ENCODE measurements around the gene CTSV.
"Not testable (repeated sequence)": the region's sequence is repeated elsewhere in the genome, so short reads cannot be mapped to it uniquely, and the experiment has no call there.

CTSV gene

DNA sequence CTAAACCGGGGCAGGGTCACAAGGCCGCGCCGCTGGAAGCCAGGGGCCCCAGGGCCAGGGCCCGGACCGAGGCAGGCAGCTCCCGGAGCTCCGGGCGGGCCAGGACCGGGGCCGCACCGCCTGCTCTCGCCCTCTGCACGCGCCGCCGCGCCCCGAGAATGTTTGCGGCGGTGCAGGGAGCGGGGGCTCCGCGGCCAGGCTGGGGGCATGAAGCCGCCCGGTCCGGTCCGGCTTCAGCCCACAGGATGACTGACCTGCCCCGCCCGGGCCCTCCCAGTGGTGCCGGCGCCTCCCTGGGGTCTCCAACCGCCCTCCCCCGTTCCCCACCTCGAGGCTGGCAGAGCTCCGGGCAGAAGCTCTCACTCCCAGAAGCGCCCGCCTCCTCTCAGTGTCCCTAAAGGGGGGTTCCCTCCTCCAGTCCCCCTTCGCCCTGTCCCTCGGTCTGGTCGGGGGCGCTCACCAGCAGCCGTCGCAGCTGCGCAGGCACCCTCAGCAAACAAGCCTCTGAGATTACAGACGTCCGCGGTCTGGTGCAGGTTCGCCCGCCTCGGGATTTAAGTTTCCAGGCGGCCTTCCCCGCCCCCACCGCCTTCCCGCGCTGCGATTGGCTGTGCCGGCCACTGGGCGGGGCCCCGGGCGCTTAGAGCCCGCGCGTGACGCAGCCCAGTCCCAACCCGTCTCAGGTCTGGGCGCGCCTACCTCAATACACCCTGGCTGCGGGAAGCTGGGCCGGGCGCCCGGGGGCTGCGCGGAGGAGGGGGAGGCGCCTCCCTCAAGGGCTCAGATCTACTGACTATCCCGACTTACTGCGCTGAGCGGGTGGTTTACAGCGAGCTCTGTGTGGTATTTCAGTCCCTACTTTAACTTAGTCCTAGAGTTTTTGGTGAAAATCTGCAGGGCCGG lies at the start of gene CTSV:
Gene CTSV, minus strand, starts transcription at position 532 of the 903 bp plus-strand sequence. CDS start 1,099 bp downstream, outside the sequence.
- DNase-seq (ENCODE audit: low read depth, low spot score), result peak; percentile 99

DNA sequence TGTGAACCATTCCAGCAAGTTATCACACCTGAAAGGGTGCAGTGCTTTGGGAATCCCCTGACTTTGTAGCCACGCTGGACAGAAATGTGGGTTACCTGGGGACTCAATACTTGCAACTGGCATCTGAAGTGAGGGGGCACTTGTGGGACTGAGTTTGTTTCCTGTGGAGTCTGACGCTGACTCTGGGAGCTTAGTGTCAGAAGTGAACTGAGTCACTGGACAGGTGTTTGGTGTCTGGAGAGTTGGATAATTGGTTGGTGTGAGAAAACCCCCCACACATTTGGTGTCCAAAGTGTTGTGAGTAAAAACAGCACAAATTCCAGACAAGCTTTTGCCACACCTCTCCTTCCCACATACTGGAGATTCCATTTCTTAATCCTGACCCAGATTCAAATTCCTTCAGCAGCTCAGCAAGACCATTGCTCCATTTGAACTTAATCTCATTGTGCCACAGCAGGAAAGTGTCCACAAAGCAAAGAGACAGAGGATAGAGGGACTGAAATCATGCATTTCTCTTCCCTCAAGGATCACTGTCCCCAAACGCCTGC lies 48.8 kb upstream of the CTSV start:
- DNase-seq (ENCODE audit: low read depth, low spot score), result peak; percentile 61

DNA sequence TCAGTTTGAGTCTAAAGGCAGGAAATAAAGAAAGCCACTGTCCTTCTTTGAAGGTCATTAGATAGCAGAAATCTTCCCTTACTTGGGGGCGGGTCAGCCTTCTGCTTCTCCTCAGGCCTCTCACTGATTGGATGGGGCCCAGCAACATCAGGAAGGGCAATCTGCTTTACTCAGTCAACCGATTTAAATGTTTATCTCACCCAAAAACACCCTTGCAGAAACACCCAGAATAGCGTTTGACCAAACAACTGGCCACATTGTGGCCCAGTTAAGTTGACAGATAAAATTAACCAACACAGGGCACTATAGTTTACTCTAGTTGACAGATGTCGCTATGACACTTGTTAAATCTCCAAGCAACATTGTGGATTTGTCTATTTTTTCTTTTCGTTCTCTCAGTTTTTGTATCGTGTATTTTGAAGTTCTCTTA lies 45.6 kb upstream of the CTSV start:
- DNase-seq (ENCODE audit: low read depth, low spot score), result not testable (repeated sequence)

DNA sequence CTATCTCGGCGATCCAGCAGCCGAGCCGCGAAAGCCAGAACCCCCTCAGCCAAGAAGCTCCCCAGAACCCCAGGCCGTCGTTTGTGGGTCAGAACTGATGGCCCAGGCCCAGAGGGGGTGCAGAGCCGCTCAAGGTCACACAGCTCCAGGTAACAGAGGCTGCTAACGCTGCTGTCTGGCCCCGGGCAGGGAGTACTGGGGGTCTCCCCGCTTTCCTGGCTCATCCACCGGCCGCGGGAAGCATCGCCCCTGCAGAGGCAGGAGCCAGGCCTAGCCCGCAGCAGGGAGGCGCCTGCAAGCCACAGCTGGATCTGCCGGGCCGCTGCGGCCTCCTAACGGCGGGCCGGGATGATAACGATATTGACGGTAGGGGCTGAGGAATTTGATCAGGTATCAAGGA lies 39.4 kb upstream of the CTSV start:
- DNase-seq (ENCODE audit: low read depth, low spot score), result peak; percentile 38

DNA sequence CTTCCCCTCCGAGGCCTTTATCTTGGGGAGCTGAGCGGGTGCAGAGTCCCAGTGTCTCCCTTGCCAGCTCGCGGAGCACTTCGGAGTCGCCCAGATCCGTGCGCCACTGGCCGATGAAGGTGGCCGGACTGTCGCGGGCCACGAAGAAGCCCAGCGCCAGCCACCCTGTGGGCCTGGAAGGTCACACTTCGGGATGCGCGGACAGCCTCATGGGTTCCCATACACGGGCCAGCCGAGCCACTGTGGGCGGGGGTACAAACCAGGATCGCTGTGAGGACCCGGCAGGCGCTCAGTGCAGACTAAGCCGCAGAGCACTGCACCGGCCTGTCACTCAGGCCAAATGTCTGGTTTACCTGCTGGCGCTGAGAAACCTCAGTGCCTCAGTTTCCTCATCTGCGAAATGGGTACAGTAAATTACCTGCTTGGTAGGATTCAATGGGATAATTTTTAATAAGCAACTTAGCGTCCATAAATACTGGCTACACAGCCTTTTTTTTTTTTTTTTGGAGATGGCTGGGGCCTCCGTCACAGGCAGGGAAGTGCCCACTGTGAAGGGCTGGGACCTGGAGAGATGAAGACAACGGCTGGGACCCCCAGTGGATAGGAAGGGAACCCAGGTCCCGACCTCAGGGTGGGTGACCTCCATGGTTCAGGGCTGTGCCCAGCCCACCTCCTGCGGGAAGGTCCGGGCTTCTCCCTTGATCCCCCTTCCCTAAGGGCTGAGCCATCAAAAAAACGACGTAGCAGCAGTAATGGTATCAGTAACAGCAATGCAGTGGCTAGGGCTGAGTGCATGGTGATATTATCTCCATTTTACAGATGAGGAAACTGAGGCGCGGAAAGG lies 38.7 kb upstream of the CTSV start:
- no peak for DNase-seq (ENCODE audit: low read depth, low spot score)

DNA sequence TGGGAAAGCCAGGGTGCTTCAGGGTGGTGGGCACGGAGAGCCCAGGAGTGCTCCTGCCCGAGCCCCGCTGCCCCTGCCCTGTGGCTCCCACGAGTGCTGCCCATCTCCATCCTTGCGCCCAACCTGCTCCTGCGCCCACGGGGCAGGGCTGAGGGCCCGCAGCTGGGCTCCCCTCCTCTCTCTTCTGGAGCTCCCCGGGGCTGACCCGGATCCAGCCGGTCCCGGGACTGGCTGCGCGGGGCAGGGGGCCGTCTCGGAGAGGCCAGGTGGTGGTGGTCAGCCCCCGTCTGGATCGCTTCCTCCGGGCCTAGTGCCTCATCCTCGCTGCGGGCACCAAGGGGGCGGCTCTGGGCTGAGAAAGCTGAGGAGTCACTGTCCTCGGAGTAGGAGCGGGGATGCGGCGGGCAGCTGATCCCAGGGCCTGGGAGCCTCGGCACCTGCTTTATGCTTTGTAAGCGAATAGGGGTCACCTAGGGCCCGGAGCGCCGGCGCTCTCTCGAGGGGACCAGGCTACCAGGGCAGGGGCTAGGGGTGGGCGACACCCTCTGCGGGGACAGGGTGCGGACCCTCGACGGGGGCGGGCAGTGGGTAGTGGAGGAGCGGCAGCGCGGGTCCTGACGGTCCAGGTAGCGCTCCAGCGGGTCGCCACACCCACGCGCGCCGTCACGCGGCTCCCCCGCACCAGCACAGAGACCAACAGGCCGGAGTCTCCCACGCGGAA lies 37.9 kb upstream of the CTSV start:
- not testable (repeated sequence) for DNase-seq (ENCODE audit: low read depth, low spot score)

DNA sequence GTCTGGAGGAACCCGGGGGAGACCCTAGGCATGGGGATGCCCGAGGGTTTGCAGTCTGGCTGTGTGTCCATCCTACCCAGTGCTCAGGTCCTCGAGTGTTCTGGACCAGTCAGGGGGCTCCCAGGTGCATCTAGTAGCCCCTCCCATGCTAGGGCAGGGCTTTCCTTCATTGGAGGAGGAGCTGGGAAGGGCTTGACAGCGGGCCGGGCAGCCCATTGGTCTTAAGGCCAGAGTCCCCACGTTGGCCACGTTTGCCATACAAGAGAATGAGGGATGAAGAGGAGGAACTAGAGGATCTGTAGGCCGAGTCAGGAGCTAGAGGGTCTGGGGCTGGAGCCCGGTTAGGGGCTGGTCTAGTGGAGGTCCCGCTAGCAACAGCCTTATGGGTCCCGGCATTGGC lies 37.3 kb upstream of the CTSV start:
- peak; percentile 58 for DNase-seq (ENCODE audit: low read depth, low spot score)

DNA sequence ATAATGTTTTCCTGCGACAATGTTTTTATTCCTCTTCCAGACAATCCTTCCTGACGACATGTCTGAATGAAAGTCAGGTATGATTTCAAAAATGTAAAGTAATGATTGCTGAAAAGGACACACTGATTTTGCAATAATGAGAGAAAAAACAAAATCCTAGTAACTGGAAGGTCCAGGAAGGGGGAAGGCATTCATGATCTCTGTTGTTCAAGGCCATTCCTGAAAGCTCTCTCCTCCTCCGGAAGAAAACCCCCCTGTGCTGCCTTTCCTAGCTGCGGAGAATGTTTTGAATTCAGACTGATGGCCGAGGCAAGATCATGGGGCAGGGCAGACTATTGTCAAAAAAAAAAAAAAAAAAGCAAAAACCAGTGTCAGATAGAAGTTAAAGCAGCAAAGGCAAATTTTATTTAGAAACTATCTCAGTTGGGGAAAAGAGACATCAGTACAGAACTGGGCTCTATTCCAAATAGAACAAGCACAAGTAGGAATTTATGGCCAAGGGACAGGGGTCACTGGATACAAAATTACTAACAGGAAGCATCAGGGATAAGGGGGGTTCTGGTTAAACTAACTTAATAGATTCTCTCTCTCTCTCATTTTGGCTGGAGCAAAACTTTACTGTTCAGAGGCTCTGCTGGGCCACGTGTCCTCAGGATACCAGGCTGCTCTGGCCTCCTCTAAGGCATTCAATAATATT lies 36.5 kb upstream of the CTSV start:
- no peak for DNase-seq (ENCODE audit: low read depth, low spot score)

DNA sequence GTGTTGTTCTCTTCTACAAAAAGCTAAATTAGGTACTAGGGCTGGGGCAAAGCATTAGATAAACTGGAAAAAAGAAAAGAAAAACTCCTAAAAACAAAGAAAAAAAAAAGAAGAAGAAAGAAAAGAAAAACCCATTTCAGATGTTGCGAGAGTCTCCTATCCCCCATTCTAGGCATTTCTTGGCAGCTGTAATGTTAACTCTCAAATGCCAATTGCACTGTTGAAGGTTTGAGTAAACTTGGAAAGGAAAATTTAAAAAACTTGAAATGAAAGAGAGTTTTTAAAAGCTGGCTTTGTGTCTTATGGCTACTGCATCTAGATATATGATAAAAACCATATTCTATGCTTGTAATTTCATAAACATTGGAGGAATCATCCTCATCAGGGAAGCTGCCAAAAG lies 34.6 kb upstream of the CTSV start:
- no peak for DNase-seq (ENCODE audit: low read depth, low spot score)

DNA sequence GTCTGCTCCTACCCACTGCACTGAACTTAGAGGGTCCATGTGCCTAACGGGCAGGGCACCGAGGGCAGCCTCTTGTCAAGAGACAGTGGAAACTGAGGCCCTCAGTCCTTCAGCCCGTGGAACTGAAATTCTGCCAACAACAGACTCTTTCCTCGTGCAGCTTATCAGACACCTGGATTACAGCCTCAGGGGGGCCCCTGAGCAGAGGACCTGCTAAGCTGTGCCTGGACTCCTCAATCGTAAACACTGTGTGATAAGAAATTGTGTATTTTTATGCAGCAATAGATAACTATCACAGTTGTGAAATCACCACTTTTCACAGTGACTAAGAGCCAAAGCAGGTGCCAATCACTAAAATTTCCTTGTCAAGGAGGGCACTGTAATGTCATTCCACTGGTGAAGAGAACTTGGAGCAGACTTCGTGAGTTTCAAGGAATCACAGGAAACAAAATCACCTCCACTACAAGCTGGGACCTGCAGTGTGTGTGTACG lies 33.4 kb upstream of the CTSV start:
- DNase-seq (ENCODE audit: low read depth, low spot score), result no peak

DNA sequence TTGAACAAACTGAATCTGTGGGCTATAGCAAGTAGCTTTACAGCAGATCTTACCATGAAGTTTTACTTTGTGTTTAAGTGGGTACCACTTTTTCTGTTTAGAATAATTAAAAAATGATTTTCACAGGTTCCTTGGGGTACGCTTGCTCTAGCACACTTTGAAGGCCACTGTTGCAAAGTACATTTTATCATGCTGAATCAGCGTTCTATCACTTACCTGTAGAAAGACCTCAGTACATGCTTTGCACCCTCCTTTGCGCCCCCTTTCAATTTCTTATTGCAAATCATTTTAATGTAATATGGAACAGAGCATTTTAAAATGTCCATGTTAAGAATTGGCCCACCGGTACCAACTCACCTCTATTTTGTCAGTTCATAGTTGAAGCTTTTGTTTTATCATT lies 31.4 kb upstream of the CTSV start:
- DNase-seq (ENCODE audit: low read depth, low spot score), result not testable (repeated sequence)

DNA sequence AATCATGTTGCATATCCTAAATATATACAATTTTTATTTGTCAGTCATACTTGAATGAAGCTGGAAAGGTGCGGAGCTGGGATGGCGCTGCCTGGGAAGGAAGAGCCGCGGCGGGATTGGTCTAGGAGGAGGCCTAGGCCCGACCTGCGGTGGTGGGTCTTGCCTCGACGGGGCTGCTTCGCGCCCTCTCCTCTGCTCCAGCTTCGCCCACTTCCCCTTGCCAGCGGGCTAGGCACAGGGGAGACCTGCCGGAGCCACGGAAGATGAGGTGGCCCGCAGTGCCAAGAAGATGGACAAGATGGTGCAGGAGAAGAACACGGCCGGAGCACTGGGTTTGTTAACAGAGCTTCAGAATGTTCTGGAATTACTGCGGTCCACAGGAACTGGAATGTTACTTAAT lies 28.5 kb upstream of the CTSV start:
- no peak for DNase-seq (ENCODE audit: low read depth, low spot score)

DNA sequence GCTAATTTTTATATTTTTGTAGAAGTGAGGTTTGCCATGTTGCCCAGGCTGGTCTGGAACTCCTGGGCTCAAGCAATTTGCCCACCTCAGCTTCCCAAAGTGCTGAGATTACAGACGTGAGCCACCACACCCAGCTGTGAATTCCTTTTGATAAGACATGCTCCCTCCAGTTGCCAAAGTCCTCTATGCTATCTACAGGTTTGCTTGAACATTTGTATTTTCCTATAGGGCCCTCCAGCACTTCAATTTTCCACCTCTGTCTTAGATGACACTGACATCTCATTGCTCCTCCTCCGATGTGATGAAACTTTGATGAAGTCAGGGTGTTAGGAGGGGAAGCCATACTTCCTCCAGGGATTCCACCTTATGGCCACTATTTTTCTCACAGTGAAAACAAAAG lies 25.2 kb upstream of the CTSV start:
- DNase-seq (ENCODE audit: low read depth, low spot score), result no peak

DNA sequence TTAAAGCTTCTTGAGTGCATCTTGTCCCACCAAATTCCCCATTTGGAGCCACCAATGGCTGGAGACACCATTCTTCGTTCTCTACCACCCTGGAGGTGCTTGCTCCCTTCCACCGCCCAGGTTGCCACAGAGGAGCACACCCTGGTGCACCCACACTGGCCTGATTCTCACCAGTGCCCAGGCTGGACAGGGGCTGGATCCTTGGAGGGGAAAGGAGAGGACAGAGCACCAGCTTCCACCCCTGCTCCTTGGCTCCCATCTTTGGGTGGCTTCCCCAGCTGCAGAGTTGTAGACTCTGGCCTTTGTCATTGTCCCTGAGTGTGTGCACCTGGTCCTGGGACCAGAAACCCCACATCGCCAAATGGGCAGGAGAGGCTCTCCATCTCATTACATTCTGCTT lies 21.9 kb upstream of the CTSV start:
- no peak for DNase-seq (ENCODE audit: low read depth, low spot score)

DNA sequence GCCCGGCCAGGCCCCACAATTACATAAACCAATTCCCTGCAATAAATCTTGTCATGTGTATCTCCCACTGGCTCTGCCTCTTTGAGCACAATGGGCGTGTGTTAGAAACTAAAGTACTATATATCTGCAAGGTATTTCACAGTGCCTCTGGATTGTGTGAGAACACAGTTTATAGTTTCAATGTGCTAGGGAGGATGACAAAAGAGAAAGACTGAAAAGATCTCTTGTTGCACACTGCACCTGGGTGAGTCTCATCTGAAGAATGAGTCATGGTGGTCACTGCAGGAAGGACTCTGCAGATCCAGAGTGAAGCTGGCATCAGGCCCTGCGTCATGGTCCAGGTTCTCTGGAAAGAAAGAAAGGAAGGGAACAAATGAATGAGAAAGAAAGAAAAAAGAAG lies 20.7 kb upstream of the CTSV start:
- no peak for DNase-seq (ENCODE audit: low read depth, low spot score)

DNA sequence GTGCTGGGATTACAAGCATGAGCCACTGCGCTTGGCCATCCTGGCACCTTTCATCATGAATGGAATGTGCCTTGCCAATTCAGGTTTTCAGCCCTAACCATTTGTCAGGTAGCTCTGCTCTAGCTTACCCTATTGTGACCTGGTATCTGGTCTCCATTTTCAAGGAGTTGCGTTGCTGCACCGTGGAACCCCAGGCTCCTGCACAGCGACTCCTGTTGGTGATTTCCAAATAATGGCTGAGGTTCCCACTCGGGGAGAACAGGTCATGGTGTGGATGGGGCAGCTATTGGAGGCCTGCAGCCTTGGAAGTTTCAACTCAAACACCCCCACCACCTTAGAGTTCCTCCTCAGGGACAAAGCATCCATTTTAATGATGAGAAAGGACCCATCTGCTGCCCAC lies 18.7 kb upstream of the CTSV start:
- DNase-seq (ENCODE audit: low read depth, low spot score), result no peak

DNA sequence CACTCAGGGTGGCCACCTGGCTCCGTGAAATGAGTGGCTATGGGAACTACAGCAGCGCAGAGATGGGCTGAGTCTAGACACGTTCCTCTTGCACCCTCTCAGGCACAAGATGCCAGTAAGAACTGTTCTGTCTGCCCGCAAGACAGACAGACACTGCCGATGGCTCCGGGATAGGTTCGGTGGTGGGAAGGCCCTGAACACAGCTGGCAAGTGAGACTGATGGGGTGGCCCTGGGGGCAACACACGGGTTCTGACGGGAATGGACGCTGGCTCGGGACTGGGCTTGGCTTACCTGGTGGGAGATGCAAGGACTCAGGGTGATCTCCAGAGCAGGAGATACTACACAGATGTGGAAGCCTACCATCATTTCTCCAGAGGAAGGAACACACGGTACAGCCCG lies 16.9 kb upstream of the CTSV start:
- DNase-seq (ENCODE audit: low read depth, low spot score), result not testable (repeated sequence)

DNA sequence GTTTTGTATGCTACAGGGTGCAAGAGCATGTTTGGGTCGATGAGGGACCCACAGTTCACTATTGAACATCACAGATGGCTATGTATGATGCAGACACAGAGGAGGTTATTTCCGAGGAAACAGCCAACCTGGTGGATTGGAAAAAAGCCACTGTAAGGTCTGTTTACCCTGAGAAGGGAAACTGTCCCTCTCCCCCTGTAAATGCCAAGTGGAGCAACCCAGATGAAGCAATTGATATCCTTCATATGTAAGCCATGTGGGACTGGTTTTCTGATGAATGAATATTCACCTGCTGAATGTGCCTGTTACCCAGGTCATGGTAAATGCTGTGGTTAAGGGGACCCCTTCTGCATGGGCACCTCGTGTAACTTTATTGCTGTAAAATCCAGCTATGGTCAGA lies 14.8 kb upstream of the CTSV start:
- DNase-seq (ENCODE audit: low read depth, low spot score), result no peak

DNA sequence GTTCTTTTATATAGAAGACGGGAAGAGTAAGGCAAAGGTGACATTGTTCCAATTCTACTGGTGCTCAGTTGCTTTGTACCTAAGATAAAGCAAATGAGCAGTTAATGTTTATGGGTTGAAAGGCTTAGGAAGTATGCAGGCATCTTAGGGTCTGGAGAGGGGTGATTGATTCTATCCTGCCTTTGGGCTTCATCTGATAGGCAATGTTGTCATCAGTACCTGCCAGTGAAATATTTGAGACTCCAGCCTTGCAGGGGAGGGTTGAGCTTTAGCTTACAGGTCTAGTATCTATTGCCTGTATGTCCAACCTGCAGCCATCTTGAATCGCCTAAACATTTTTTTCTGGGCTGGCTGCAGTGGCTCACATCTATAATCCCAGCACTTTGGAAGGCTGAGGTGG lies 13.8 kb upstream of the CTSV start:
- peak; percentile 69 for DNase-seq (ENCODE audit: low read depth, low spot score)

DNA sequence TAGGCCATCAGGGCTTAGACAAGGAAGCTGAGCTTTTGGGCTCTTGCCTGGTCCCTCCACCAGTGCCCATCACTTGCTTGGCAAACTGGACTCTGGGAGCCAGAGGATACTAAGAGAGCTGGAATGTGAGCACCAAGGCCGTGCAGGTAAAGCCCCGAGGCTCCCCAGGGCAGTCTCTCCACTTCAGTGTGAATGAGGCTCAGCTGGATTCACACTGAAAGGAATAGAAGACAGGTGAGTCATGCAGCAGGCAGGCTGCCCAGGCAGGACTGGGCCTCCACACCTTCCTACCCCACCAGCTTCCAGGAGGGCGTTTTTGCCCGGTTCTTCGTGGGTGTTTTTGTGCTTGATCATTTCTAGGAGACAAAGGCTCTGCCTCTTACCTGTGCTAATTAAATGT lies 7.3 kb upstream of the CTSV start:
- DNase-seq (ENCODE audit: low read depth, low spot score), result peak; percentile 93

DNA sequence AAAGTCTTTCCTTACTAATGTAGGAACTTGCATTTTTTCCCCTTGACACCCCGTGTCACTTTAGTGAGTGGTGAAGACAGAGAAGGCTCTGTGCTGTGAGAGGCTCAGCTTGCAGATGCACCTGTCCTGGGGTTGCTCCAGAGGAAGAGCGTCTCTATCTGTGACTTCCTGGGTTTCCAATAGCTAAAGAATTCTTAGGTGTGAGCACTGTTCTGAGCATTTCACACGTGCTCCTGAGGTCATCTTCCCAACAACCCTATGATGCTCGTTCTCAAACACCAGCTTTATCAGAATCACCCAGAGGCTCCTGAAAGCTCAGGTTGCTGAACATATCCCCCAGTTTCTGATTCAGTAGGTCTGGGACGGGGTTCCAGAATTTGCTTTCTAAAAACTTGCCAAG lies 6.4 kb upstream of the CTSV start:
- DNase-seq (ENCODE audit: low read depth, low spot score), result no peak

All from ELF-1 (cell line).